ENCODE data around the gene BACH1.

The BACH1 gene

DNA sequence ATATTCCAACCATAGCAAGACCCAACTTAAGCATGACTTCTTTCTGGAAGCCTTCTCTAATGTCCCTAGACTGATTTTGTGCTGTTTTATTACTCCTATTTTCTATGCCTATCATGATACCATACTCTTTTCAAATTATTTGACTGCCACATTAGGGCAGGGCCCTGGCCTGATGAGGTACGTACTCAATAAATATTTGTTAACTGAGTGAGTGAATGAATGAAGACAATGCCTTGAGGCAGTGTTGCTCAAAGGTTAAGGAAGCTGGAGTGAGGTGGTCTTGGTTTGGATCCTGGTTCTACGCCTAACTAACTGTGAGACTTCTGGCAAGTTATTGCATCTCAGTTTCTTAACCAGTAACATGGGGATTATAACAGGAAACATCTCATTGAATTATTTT is 38.3 kb upstream of the BACH1 start:
- TF ChIP-seq, protein P1, sequence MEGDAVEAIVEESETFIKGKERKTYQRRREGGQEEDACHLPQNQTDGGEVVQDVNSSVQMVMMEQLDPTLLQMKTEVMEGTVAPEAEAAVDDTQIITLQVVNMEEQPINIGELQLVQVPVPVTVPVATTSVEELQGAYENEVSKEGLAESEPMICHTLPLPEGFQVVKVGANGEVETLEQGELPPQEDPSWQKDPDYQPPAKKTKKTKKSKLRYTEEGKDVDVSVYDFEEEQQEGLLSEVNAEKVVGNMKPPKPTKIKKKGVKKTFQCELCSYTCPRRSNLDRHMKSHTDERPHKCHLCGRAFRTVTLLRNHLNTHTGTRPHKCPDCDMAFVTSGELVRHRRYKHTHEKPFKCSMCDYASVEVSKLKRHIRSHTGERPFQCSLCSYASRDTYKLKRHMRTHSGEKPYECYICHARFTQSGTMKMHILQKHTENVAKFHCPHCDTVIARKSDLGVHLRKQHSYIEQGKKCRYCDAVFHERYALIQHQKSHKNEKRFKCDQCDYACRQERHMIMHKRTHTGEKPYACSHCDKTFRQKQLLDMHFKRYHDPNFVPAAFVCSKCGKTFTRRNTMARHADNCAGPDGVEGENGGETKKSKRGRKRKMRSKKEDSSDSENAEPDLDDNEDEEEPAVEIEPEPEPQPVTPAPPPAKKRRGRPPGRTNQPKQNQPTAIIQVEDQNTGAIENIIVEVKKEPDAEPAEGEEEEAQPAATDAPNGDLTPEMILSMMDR (conservative IDR thresholded peaks at IDR 0.05): no peak
- H3K27ac ChIP-seq: no peak overlapping the region

DNA sequence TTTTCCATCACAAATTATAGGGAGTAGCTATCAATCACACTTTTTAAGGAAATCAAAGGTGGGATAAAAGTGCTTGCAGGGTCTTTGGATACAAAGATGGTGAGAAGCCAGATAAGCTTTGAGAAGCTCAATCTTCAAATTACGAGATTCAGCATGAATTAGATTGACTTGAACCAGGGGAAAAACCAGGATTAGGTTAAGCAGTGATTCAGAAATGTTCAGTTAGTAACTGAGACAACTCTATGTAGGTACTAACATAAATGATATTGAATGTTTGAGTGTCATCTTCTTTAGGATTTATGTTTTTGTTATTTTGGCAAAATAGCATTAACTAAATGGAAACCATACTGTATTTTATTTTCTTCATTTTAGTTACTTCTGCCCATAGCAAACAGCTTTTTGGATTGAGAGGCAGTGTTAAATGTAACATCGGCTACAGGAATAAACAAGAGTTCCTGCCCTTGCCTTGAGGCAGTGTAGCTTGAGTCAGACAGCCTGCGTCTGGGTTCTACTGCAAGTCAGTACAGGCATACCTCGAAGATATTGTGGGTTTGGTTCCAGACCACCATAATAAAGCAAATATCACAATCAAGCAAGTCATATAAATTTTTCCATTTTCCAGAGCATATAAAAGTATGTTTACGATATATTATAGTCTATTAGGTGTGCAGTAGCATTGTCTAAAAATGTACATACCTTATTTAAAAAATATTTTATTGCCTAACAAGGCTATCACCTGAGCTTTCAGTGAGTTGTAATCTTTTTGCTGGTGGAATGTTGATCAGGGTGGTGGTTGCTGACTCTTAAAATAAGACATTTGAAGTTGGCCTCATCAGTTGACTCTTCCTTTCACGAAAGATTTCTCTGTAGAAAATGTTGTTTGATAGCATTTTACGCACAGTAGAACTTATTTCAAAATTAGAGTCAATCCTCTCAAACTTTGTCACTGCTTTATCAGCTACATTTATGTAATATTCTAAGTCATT is 36.9 kb upstream of the BACH1 start:
- H3K27ac ChIP-seq: no peak overlapping the region
- TF ChIP-seq, protein P1 (conservative IDR thresholded peaks at IDR 0.05): no peak

DNA sequence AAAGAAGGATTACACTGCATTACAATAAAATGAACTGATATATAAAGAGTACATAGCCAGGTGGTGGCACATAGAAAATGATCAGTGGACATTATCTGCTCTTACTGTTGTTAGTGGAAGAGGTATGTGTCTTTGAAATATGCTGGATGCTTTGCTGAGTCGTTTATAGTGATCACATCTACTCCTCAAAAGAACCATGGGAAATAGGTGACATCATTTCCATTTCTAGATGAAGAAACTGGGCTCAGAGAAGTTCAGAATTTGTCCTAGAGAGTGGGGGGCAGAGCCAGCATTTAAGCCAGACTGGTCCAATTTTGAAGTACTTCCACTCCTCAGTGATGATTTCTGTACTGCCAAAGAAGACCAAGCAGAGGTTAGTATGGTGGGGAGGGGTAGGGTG is 34.0 kb upstream of the BACH1 start:
- no peak overlapping the region for H3K27ac ChIP-seq
- TF ChIP-seq, protein P1 (conservative IDR thresholded peaks at IDR 0.05): no peak

DNA sequence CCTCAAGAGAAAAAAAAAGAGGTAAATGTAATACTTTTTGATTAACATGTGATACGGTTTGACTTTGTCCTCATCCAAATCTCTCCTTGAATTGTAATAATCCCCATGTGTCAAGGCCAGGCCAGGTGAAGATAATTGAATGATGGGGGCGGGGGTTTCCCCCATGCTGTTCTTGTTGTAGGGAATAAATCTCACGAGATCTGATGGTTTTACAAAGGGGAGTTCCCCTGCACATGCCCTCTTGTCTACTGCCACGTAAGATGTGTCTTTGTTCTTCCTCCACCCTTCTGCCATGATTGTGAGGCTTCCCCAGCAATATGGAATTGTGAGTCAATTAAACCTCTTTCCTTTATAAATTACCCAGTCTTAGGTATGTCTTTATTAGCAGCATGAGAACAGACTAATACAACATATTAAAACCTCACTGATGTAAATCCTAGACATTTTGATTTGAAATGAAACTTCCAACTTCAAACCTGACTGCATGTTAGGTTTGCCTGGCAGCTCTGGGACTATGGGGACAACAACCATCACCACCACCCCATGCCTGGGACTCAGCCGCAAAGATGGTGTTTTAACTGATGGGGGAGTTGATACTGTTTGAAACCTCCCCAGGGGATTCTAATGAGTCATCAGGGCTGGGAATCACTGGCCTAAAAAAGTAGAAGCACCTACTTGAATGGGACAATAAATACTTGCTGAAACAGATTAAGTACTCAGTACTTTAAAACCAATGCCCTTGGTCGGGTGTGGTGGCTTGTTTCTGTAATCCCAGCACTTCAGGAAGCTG is 32.8 kb upstream of the BACH1 start:
- TF ChIP-seq, protein P1 (conservative IDR thresholded peaks at IDR 0.05): no peak
- no peak overlapping the region for H3K27ac ChIP-seq

DNA sequence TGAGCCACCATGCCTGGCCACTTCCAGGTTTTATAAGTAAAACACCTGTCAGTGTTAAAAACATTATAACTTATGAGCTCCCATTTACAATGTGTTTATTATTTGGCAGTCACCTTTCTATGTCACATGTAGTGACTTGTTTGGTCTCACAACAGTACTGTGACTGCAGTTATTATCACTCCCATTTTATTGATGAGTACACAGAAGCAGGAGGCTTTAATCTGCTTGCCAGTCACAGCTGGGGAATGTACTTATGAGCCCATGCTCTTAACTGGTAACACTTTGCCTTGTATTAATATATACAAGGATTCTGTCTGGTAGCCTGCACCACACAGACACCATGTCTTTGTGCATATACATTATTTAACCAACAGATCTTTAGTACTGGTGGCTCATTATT is 31.1 kb upstream of the BACH1 start:
- TF ChIP-seq, protein P1 (conservative IDR thresholded peaks at IDR 0.05): no peak
- H3K27ac ChIP-seq: no peak overlapping the region

DNA sequence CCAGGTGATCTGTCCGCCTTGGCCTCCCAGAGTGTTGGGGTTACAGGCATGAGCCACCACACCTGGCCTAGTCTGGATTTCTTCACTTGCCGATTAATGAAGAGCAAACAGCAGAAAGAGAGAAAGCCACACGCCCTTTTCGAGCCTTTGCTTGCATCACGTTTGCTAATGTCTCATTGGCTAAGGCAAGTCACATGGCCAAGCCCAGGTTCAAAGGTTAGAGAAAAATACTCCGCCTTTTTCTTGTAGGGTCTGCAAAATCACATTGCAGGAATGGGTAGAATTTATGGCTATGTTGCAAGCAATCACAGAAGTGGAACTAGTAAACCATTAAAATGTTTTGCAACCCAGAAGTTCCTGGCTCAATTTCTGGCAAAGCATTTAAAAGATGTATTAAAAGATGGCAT is 26.8 kb upstream of the BACH1 start:
- TF ChIP-seq, protein P1 (conservative IDR thresholded peaks at IDR 0.05): no peak
- H3K27ac ChIP-seq: peak overlapping the region; percentile 43

DNA sequence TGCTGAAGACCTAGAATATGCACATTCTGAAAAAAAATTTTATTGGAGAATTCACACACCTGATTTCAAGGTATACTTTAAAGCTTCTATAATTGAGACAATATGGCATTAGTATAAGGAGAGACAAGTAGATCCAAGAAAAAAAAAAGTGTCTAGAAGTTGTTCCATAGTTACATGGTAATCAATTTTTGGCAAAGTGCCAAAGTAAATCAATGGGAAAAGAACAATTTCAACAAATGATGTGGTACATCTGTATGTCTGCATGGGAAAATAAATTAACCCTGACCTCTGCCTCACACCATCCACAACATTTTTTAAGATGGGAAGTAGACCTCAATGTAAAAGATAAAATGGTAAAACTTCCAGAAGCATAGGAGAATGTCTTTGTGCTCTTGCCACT is 21.3 kb upstream of the BACH1 start:
- H3K27ac ChIP-seq: peak overlapping the region; percentile 53
- TF ChIP-seq, protein P1 (conservative IDR thresholded peaks at IDR 0.05): no peak

Data from VCaP (cell line).